A172 (cell line): ENCODE measurements around the gene TRIM61. TPM values are rescaled to one million over a fixed set of nuclear protein-coding genes. Genes with fewer than 3 reads are reported as not detected.
A peak's percentile ranks its signal among the peaks of the same experiment; 100 is the strongest.
"Not testable (repeated sequence)": the region's sequence is repeated elsewhere in the genome, so short reads cannot be mapped to it uniquely, and the experiment has no call there.

Experiments used
- DNase-seq: peaks from one replicate; pipeline ENCODE4 v3.0.0-alpha.2; 2015; ENCODE audit warnings: low spot score
- total RNA-seq: library from RNA; depleted of rRNA; stranded (reverse); fragments of >200 nt; shearing (Covaris generic); gene quantifications from 2 replicates; pipeline ENCODE4 v1.2.3, GENCODE V29; 2014; rRNA removed

The TRIM61 gene
- not detected in 2 replicates for total RNA-seq

DNA sequence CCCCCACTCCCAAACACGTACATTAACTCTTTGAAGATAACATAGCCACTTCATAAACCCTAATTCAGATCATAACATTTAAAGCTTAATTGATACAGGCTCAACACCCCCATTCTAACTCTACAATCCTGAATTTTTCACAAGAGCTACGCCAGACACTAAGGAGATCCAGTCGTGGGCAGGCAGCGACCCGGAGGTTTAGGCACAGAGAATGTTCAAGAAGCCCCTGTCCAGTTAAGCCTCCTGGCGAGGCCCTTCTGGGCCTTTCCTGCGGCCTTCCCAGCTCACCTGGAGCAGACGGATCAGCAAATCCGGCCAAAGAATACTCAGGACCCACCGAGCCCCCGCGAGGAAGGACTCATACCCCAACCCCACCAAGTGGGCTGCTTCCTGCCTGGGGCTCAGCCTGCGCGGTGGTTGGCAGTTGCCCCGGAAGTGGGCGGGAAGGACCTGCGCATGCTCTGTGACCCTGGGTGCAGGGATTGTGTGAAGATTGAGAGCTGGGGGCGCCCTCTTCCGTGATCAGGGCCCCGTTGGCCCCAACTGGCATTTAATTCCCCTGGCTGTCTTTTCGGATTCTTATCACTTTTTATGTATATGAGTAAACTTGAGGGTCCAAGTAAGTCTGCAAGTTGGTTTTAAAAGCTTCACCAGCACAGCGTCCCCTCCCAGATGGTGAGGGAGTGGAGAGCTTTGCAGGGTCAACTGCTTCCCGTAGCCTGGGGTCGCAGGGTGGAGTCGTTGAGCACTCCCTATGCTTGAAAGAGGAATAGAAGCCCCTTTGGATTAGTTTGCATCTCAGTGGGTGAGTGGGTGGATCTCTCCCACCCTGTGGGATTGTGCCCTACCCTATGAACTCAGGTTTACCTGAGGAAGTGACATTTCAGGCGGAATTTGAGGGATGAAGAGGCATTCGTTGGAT, at the start of gene TRIM61:
TSS of gene TRIM61 (minus strand) at position 415 of the 922 bp plus-strand sequence. CDS start 7,655 bp downstream, outside the sequence.
- no peak for DNase-seq

GRCh38 chr4:165025782-165026181, 48.3 kb upstream of the TRIM61 start:
- DNase-seq, result not testable (repeated sequence)

- DNase-seq, result not testable (repeated sequence)
These were observed 42.5 kb upstream of the TRIM61 start for GRCh38 chr4:165019995-165020394.

- no peak for DNase-seq
These were observed 39.5 kb upstream of the TRIM61 start for GRCh38 chr4:165016971-165017370.

GRCh38 chr4:165013691-165014090, 36.2 kb upstream of the TRIM61 start:
- DNase-seq, result no peak

DNA sequence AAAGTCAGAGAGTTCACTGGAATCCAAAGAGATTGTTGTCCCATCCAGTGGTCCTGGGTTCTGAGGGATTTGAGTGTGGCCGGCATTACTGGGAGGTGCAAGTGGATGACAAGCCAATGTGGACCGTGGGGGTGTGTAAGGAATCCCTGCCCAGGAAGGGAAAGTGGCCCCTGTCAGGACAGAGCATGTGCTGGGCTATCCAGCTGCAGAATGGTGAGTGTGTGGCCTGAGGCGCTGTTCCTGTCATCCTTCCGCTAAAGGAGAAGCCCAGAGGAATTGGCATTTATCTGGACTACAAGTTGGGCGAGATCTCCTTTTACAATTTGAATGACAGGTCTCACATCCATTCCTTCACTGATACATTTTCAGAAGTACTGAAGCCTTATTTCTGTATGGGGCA, 33.9 kb upstream of the TRIM61 start:
- DNase-seq, result no peak

- DNase-seq, result no peak
These were observed 33.5 kb upstream of the TRIM61 start for GRCh38 chr4:165010991-165011390.

DNA sequence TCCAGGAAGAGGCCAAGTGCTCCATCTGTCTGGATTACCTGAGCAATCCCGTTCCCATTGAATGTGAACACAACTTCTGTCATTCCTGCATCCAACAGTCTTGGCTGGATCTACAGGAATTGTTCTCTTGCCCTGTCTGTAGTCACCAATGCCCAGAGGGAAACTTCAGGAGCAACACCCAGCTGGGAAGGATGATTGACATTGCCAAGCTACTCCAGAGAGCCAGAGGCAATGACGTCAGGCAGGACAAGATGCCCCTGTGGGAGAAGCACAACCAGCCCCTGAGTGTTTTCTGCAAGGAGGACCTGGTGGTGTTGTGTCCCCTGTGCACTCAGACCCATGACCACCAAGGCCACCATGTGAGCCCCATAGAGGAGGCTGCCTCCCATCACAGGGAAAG, 33.0 kb upstream of the TRIM61 start:
- DNase-seq, result no peak

DNA sequence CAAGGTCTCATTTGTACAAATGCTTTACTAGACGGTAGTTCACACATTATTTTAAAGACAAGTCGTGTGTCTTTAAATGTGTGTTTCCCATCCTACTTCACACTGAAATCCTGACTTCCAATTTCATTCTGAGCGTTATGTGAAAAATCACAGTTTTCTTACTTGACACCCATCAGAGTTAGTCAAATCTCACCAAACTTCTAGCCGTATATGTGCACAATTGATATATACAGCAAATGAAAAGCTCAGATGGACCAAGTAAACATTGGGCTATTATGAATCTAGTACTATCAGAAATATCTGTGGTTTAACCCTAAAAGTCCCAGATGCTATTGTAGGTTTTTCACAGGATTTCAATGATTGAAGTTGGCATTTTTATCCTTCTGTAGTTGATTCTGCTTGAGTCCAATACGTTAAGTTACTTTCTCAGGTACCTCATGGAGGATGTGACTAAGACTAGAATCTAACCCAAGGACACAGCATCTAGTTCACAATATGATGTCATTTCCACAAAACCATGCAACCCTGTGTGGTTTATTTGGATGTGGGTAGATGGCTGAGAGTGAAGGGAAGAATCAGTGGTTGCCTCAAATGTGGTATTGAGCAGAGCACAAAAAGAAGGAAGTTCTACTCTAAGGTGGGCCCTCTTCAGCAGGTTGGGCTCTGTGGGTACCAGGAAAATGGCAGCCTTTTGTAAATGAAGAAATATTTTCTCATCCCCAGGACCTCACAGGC, 32.2 kb upstream of the TRIM61 start:
- DNase-seq, result no peak

GRCh38 chr4:165006886-165007285, 29.4 kb upstream of the TRIM61 start:
- DNase-seq, result no peak

- DNase-seq, result no peak
These were observed 29.0 kb upstream of the TRIM61 start for GRCh38 chr4:165006456-165006855.

- no peak for DNase-seq
These were observed 28.0 kb upstream of the TRIM61 start for GRCh38 chr4:165005352-165005925.

DNA sequence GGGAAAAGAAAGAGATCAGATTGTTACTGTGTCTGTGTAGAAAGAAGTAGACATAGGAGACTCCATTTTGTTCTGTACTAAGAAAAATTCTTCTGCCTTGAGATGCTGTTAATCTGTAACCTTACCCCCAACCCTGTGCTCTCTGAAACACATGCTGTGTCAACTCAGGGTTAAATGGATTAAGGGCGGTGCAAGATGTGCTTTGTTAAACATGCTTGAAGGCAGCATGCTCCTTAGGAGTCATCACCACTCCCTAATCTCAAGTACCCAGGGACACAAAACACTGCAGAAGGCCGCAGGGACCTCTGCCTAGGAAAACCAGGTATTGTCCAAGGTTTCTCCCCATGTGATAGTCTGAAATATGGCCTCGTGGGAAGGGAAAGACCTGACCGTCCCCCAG, 24.5 kb upstream of the TRIM61 start:
- DNase-seq, result not testable (repeated sequence)

GRCh38 chr4:164998526-164999080, 21.1 kb upstream of the TRIM61 start:
- not testable (repeated sequence) for DNase-seq

DNA sequence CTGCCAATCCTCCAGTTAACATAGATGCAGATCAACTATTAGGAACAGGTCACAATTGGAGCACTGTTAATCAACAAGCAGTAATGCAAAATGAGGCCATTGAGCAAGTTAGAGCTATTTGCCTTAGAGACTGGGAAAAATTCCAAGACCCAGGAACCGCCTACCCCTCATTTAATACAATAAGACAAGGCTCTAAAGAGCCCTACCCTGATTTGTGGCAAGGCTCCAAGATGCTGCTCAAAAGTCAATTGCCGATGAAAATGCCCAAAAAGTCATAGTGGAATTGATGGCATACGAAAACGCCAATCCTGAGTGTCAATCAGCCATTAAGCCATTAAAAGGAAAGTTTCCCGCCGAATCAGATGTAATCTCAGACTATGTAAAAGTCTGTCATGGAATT, 20.5 kb upstream of the TRIM61 start:
- DNase-seq, result no peak

DNA sequence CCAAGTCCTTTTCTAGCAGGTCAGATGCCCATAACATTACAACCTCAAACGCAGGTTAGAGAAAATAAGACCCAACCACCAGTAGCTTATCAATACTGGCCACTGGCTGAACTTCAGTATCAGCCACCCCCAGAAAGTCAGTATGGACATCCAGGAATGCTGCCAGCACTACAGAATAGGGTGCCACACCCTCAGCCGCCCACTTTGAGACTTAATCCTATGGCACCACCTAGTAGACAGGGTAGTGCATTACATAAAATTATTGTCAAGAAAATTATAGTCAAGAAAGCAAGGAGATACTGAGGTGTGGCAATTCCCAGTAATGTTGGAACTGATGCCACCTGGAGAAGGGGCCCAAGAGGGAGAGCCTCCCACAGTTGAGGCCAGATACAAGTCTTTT, 19.9 kb upstream of the TRIM61 start:
- DNase-seq, result peak; percentile 14

DNA sequence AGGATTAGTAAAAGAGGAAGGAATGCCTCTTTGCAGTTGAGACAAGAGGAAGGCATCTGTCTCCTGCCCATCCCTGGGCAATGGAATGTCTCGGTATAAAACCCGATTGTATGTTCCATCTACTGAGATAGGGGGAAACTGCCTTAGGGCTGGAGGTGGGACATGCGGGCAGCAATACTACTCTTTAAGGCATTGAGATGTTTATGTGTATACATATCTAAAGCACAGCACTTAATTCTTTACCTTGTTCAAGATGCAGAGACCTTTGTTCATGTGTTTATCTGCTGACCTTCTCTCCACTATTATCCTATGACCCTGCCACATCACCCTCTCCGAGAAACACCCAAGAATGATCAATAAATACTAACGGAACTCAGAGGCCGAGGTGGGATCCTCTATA, 18.7 kb upstream of the TRIM61 start:
- DNase-seq, result not testable (repeated sequence)

DNA sequence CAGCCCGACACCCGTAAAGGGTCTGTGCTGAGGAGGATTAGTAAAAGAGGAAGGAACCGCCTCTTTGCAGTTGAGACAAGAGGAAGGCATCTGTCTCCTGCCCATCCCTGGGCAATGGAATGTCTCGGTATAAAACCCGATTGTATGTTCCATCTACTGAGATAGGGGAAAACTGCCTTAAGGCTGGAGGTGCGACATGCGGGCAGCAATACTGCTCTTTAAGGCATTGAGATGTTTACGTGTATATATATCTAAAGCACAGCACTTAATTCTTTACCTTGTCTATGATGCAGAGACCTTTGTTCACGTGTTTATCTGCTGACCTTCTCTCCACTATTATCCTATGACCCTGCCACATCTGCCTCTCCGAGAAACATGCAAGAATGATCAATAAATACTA, 13.3 kb upstream of the TRIM61 start:
- DNase-seq, result not testable (repeated sequence)

- DNase-seq, result no peak
These were observed 12.0 kb upstream of the TRIM61 start for GRCh38 chr4:164989471-164989870.

DNA sequence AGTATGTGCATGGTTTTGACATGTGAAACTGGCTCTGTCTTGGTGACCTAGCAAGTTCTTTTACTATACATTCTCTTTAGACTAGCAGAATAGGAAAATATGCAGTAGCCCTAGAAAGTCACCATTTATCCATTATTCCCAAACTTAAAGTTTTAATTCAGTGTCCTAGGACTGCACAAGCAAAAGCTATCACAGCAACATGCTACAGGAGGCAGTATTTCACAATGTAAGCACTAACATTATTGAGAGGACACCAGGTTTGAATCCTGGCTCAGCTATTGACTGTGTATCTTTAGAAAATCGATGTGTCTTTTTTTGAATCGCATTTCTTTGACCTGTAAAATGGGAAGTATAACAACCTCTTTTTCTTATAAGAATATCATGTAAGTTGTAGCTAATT, 5.5 kb downstream of the TRIM61 start:
- not testable (repeated sequence) for DNase-seq

DNA sequence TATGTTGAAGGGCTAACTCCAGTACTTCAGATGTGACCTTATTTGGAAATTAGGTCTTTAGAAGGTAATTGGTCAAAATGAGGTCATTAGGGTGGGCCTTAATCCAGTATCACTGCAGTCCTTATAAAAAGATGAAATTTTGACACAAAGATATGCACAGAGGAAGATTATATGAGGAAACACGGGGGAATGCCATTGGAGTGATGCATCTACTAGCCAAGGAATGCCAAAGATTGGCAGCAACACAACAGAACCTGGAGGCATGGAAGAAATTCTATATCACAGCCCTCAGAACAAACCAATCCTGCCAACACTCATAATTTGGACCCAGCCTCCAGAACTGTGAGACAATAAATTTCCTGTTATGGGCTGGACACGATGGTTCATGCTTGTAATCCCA, 17.6 kb downstream of the TRIM61 start:
- peak; percentile 15 for DNase-seq

DNA sequence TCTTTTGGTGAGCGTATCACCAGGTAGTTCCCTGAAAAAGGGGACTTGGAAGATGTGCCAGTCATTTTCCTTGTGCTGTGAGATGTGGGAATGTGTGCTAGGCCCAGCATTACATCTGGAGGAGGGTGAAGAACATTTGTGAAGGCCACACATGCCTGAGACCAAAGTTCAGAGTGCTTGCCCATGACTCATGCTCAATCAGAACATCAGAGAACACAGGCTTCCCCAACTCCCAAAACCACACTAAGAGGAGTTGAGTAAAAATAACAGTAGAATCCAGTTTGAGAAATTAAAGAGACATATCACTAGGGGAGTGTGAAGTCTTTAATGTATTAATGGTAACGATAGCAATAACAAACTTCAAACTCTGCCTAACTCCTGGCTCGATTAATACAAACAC, 18.0 kb downstream of the TRIM61 start:
- DNase-seq, result not testable (repeated sequence)
